T47D (cell line): ENCODE data around the gene MCM7.

Experiments
- DNase-seq, 2 experiments: peaks; one replicate each; pipeline versions ENCODE4 v3.0.0 to v3.0.0-alpha.2; 2011 to 2012; ENCODE audit warnings: low read depth in 1 of 2, low spot score in 1 of 2
- JUND ChIP-seq: IDR thresholded peaks from 2 replicates; pipeline ENCODE4 v1.6.1; 2012; ENCODE audit warnings: low read depth
- in situ Hi-C: cut with HindIII; loops from 2 replicates; pipeline ENCODE4 v1.10.0; 2016; ENCODE audit warnings: low sequenced_read_pairs, low pct_unique_long_range_greater_than_20kb

The MCM7 gene

DNA sequence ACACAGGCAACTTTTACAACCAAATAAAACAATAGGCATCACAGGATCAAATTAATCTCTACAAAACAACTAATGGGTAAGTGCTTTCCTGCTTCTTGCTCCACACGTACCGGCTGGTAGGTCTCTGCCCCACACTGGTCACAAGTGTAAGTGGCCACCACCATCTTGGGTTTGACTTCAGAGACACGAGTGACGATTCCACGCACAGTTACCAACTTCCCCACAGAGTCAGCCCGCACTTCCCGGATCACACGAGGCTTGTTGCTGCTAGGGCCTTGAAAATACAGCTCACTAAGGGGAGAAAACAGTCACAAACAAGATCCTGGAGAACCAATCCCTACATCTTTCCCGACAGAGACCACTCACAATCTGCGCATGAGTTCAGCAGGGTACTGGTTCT lies 2.3 kb downstream of the MCM7 start:
- no peak for TF ChIP-seq JUND
- in situ Hi-C loops, result no loop called here
- no peak for DNase-seq

DNA sequence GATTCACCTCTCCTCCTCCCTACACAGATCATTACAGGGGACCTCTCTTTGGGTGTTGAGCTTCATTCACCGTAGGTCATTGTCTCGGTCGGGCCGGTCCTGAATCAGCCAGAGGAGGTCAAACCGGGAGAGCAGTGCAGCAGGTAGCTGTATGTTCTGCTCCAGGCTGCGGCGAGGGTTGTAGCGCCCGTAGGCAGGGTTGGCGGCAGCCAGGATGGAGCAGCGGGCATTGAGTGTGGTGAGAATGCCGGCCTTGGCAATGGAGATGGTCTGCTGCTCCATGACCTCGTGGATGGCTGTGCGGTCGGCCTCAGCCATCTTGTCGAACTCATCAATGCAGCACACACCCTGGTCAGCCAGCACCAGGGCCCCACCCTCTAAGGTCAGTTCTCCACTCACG lies 5.5 kb downstream of the MCM7 start:
- in situ Hi-C loops, result no loop called here
- DNase-seq, result no peak
- no peak for TF ChIP-seq JUND

DNA sequence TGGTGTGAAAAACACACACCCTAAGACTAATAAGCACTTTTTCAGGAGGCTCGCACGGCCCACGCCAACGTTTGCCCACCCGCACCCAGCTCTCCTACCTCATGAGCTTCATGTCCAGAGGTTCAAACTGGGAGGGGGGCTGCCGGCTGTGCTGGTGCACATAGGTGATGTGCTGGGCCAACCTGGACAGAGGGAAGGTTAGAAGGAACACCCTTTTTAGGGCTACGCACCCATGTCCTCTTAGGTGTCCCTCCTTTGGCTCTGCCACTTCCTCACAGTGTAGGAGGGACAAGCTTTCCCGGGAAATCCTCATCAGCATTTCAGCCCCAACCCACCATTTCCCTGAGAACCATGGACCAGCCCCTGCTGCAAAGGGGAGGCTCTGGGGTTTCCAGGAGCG lies 5.9 kb downstream of the MCM7 start:
- DNase-seq, result no peak
- in situ Hi-C loops, result no loop called here
- no peak for TF ChIP-seq JUND

DNA sequence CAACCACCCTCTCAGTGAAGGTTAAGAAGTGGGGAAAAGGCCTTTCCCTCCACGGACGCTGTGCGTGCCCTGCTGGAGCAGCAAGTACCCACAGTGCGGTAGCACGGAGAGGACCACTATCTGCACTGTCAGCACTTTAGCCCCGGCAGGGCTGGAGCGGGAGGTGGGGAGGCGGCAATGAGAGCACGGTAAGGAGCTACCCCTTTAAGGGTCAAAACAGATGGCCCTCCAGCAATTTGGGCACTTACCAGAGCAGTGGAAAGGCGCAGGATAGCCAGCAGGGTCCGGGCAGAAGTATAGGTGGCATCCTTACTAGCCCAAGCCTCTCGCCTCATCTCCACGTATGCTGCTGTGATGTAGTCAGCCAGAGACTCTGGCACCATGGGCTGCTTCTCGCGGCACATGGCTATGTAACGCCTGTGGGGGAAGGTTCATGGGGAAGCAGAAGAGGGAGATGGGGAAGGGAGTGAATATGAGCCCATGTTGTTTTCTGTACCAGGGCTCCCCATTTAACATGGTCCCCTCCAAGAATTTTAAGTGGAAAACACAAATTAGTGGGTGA lies 7.2 kb downstream of the MCM7 start:
- no peak for DNase-seq
- in situ Hi-C loops, result no loop called here
- no peak for TF ChIP-seq JUND

DNA sequence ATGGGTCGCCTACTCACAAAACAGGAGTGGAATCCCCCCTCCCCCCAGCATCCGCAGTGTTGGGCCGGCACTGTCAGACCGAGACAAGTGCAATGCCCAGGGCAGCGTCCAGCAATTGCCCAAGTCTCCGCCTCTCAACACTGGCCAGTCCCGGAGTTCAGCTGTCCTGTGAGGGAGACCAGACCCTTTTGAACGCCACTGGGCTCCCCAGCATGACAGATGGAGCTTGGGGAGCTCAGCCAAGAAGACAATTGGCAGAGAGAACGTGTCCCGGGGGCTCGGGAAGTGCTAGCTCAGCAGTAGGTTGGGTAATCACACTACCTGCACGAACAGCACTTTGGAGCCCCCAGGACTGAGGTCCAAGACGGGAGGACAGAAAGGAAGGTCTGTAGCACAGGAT lies 7.7 kb downstream of the MCM7 start:
- no peak for TF ChIP-seq JUND
- in situ Hi-C loops, result no loop called here
- no peak for DNase-seq

DNA sequence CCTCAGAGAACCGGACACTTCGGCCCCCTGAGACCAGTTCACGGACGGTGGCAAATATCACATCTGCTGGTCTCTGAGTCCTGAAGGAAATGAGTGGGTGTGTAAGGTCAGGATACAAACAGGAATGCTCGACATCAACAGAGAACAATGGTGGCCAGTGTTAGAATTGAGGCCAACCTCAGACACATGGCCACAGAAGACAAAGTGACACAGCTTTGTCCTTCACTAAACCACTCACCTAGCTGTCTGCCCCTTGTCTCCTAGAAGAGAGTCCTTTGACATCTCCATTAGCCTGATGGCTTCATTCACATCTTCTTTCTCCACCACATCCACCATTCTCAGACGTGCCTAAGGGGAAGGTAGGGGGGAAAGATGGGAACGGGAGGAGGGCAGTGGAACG lies 8.1 kb downstream of the MCM7 start:
- DNase-seq, result no peak
- no peak for TF ChIP-seq JUND
- in situ Hi-C loops, result no loop called here

DNA sequence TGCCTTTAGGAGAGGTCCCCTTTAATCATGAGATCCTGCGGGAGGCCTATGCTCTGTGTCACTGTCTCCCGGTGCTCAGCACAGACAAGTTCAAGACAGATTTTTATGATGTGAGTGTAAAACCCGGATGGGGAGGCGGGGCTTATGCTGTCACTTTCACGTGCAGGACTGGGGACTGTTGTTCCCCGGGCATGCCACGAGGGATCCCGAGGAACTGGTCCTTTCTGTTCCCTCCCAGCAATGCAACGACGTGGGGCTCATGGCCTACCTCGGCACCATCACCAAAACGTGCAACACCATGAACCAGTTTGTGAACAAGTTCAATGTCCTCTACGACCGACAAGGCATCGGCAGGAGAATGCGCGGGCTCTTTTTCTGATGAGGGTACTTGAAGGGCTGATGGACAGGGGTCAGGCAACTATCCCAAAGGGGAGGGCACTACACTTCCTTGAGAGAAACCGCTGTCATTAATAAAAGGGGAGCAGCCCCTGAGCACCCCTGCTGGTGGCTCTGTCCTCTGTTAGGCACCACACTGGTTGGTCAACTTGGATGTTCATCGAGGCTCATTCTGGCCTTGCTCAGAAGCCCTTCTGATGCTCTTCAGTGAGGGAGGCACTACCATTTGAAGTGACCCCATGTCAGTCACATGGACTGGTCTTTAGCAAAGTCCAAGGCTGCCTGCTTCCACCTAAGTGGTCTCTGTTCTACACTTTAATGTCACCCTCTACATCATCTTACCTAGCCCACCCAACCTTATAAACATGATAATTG lies 9.6 kb downstream of the MCM7 start:
- in situ Hi-C loops, result no loop called here
- TF ChIP-seq JUND, result no peak
- DNase-seq, result no peak

DNA sequence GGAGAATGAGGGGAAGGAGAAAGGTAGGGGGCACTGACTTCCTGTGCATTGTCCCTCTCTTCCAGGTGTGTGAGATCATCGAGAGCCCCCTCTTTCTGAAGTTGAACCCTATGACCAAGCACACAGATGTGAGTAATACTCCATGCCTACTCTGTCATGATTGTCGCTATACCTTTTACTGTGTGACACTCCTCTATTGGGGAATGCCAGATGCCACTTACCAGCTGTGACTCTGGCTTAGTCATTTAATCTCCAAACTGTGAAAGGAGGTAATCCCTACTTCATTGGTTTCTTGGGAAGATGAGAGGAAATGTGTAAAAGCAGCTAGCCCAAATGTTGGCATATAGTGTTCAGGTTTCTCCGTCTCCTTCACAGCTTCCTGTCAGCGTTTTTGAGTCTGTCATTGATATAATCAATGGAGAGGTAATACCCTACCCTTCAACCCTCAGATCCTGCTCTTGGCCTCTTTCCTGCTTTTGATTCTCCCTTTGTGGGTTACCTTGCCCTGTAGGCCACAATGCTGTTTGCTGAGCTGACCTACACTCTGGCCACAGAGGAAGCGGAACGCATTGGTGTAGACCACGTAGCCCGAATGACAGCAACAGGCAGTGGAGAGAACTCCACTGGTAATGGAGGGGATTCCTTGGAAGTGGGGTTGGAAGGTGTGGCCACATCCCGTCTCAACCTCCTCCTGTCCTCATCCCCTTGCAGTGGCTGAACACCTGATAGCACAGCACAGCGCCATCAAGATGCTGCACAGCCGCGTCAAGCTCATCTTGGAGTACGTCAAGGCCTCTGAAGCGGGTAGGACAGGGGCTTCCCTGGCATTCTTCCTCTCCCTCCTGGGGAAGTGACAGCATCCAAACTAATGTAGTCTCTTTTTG lies 10.4 kb downstream of the MCM7 start:
- no peak for DNase-seq
- TF ChIP-seq JUND, result no peak
- in situ Hi-C loops, result no loop called here

DNA sequence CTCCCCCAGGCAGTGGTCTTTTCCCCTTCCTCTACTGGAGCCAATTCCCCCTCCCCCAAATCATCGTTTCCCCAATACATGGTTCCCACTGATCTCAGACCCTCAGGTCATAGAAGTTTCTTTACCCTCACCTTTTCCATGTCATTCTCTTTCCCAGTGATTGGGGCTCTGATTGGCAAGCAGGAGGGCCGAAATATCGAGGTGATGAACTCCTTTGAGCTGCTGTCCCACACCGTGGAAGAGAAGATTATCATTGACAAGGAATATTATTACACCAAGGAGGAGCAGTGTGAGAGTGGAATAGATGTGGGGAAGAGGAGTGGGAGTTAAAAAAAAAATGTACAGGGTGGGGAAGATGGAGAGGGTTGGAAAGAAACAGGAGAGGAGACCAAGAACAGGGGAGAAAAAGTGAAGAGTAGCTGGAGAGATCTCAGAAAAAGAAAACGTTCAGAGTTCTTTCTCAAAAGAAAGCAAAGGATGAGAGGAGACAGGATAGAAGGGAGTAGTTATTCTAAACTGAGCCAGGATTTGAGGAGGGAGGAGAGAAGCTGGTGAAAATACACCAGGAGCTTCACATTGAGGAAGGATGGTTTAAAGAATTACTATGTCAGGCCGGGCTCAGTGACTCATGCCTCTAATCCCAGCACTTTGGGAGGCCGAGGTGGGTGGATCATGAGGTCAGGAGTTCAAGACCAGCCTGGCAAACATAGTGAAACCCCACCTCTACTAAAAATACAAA lies 11.6 kb downstream of the MCM7 start:
- no peak for TF ChIP-seq JUND
- in situ Hi-C loops, result no loop called here

DNA sequence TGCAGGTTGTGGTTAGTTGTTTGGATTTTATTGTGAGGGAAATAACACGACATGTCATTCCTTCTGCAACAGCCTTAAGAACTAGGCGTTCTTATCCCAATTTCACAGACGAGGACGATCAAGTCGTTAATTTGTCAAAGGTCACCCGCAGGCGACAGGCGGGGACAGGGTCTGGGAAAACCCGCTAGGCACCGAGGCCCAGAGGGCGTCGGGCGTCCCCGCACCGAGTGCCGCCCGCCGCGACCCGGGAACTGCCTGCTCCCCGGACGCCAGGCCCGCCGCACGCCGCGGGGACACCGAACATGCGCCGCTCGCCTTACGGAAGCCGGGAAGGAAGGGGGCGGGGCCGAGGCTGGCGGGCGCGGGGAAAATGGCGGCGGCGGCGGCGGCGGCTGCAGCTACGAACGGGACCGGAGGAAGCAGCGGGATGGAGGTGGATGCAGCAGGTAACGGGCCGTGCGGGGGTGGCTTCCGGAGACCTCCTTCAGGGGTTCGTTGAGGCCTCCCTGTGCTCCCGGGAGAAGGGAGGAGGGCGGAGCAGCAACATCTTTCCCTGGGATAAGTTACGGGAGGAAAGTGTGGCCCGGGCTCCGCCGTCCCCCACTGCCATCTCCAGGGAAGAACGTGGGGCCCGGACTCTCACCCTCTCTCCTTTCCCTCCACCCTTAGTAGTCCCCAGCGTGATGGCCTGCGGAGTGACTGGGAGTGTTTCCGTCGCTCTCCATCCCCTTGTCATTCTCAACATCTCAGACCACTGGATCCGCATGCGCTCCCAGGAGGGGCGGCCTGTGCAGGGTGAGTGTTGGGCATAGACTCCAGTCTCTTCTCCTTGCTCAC lies 12.4 kb downstream of the MCM7 start, which contains the start of gene COPS6:
Gene COPS6 (plus strand): TSS at position 349 of the 837 bp plus-strand sequence. CDS start 22 bp downstream, at position 371.
- DNase-seq, result peak; percentile 64 to 79
- in situ Hi-C loops, result no loop called here

More for the DNA sequence above, 11.6 kb downstream of the MCM7 start:
- DNase-seq, result no peak

DNA sequence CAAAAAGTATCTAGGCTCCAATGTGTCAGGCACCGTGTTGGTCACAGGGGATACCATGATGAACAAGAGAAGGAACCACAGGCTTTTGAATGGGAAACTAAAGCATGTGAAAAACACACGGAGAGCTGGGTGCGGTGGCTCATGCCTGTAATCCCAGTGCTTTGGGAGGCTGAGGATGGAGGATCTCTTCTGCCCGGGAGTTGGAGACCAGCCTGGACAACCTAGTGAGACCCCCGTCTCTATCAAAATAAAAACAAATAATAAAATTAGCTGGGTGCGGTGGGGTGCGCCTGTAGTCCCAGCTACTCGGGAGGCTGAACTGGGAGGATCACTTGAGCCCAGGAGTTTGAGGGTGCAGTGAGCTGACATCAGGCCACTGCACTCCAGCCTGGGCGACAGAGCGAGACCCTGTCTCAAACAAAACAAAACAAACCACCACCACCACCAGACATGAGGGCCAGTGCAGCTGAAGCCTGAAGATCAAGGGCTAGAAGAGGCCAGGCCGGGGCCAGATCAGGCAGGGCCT lies 13.0 kb downstream of the MCM7 start:
- DNase-seq, result no peak
- in situ Hi-C loops, result no loop called here
- no peak for TF ChIP-seq JUND

More for the DNA sequence above, 12.4 kb downstream of the MCM7 start, which contains the start of gene COPS6:
- TF ChIP-seq JUND, result no peak
